Effector memory CD4-positive, alpha-beta T cell (primary cell): Measurements from ENCODE around the gene NHLH2.

Experiments used
- DNase-seq, 3 donors: peaks; one replicate each; pipeline ENCODE4 v3.0.0-alpha.2; 2020
- H3K27ac ChIP-seq: 2 replicates; pipeline ENCODE4 v1.7.0; 2013; ENCODE audit warnings: mild to moderate bottlenecking, low read length, moderate library complexity; ENCODE audit not compliant: insufficient read depth, poor library complexity, severe bottlenecking
- H3K27me3 ChIP-seq: replicated peaks from 2 replicates; pipeline ENCODE4 v1.7.0; 2013; ENCODE audit warnings: mild to moderate bottlenecking, low read length; ENCODE audit not compliant: insufficient read depth, control insufficient read depth, poor library complexity, severe bottlenecking
- H3K36me3 ChIP-seq: 2 replicates; pipeline ENCODE4 v1.7.0; 2013; ENCODE audit warnings: mild to moderate bottlenecking, low read length, moderate library complexity; ENCODE audit not compliant: control insufficient read depth, insufficient read depth
- H3K4me1 ChIP-seq: 2 replicates; pipeline ENCODE4 v1.7.0; 2013; ENCODE audit warnings: low read length, mild to moderate bottlenecking; ENCODE audit not compliant: control insufficient read depth, insufficient read depth, poor library complexity, severe bottlenecking
- H3K4me3 ChIP-seq: 2 replicates; pipeline ENCODE4 v1.7.0; 2013; ENCODE audit warnings: low read length, low read depth, mild to moderate bottlenecking; ENCODE audit not compliant: insufficient read depth, poor library complexity, severe bottlenecking
- H3K9me3 ChIP-seq: 2 replicates; pipeline ENCODE4 v1.7.0; 2013; ENCODE audit warnings: mild to moderate bottlenecking, low read length, moderate library complexity; ENCODE audit not compliant: control insufficient read depth

NHLH2 gene

GRCh38 chr1:115828101-115829022 lies 12.6 kb downstream of the NHLH2 start:
- Histone ChIP-seq H3K4me1 (no peaks in the 10 kb centered on the region), H3K9me3 (no peaks in the 10 kb centered on the region), H3K27ac (no peak overlapping the region), H3K36me3 (no peaks in the 10 kb centered on the region), H3K4me3 (peak overlapping the region; percentile 15), H3K27me3 (peaks cover 10% of the 10 kb centered on the region)
- no peak for DNase-seq

GRCh38 chr1:115827452-115828044 lies 13.4 kb downstream of the NHLH2 start:
- Histone ChIP-seq H3K4me1 (no peaks in the 10 kb centered on the region), H3K36me3 (no peaks in the 10 kb centered on the region), H3K9me3 (no peaks in the 10 kb centered on the region), H3K4me3 (no peak overlapping the region), H3K27ac (no peak overlapping the region), H3K27me3 (peaks cover 10% of the 10 kb centered on the region)
- no peak for DNase-seq

- Histone ChIP-seq H3K4me1 (no peaks in the 10 kb centered on the region), H3K27ac (no peak overlapping the region), H3K36me3 (no peaks in the 10 kb centered on the region), H3K9me3 (no peaks in the 10 kb centered on the region), H3K27me3 (peaks cover 10% of the 10 kb centered on the region), H3K4me3 (no peak overlapping the region)
- DNase-seq = no peak
Measured at GRCh38 chr1:115826628-115827027, 14.3 kb downstream of the NHLH2 start.

GRCh38 chr1:115822117-115822516 lies 18.8 kb downstream of the NHLH2 start:
- Histone ChIP-seq H3K27me3 (no peaks in the 10 kb centered on the region), H3K4me1 (no peaks in the 10 kb centered on the region), H3K4me3 (no peak overlapping the region), H3K9me3 (no peaks in the 10 kb centered on the region), H3K36me3 (no peaks in the 10 kb centered on the region), H3K27ac (no peak overlapping the region)
- DNase-seq = no peak

- Histone ChIP-seq H3K9me3 (no peaks in the 10 kb centered on the region), H3K4me1 (no peaks in the 10 kb centered on the region), H3K36me3 (no peaks in the 10 kb centered on the region), H3K27me3 (no peaks in the 10 kb centered on the region), H3K27ac (no peak overlapping the region), H3K4me3 (no peak overlapping the region)
- DNase-seq = no peak
Measured at GRCh38 chr1:115815694-115816093, 25.2 kb downstream of the NHLH2 start.

- no peaks in the 10 kb centered on the region for H3K27me3 ChIP-seq
- no peak overlapping the region for H3K27ac ChIP-seq
- no peak for DNase-seq
- H3K9me3 ChIP-seq = no peaks in the 10 kb centered on the region
- H3K36me3 ChIP-seq = no peaks in the 10 kb centered on the region
- H3K4me3 ChIP-seq = no peak overlapping the region
- H3K4me1 ChIP-seq = no peaks in the 10 kb centered on the region
Measured at GRCh38 chr1:115814685-115815398, 26.1 kb downstream of the NHLH2 start.

GRCh38 chr1:115813727-115814126 lies 27.2 kb downstream of the NHLH2 start:
- no peaks in the 10 kb centered on the region for H3K36me3 ChIP-seq
- no peaks in the 10 kb centered on the region for H3K27me3 ChIP-seq
- no peak overlapping the region for H3K4me3 ChIP-seq
- H3K4me1 ChIP-seq = no peaks in the 10 kb centered on the region
- H3K27ac ChIP-seq = no peak overlapping the region
- DNase-seq = no peak
- H3K9me3 ChIP-seq = no peaks in the 10 kb centered on the region

- no peak for DNase-seq
- Histone ChIP-seq H3K27ac (no peak overlapping the region), H3K36me3 (no peaks in the 10 kb centered on the region), H3K4me1 (no peaks in the 10 kb centered on the region), H3K9me3 (no peaks in the 10 kb centered on the region), H3K27me3 (no peaks in the 10 kb centered on the region), H3K4me3 (no peak overlapping the region)
Measured at GRCh38 chr1:115811140-115811828, 29.6 kb downstream of the NHLH2 start.

GRCh38 chr1:115810609-115811008 lies 30.3 kb downstream of the NHLH2 start:
- H3K36me3 ChIP-seq = no peaks in the 10 kb centered on the region
- no peak overlapping the region for H3K4me3 ChIP-seq
- no peak overlapping the region for H3K27ac ChIP-seq
- no peaks in the 10 kb centered on the region for H3K27me3 ChIP-seq
- no peak for DNase-seq
- no peaks in the 10 kb centered on the region for H3K4me1 ChIP-seq
- H3K9me3 ChIP-seq = no peaks in the 10 kb centered on the region
